WTC11 (cell line): Measurements from ENCODE around the gene FYCO1.

Source experiments
- CBFB ChIP-seq: sonication (generic); formaldehyde crosslinking; IDR thresholded peaks from 2 replicates; pipeline ENCODE4 v1.8.1; 2022; ENCODE audit warnings: mild to moderate bottlenecking, low read depth, missing genetic modification reagents
- CREM ChIP-seq: sonication (generic); formaldehyde crosslinking; IDR thresholded peaks from 2 replicates; pipeline ENCODE4 v1.8.1; 2022; ENCODE audit warnings: mild to moderate bottlenecking, missing genetic modification reagents, moderate library complexity
- IRF2 ChIP-seq: sonication (generic); formaldehyde crosslinking; IDR thresholded peaks from 2 replicates; pipeline ENCODE4 v1.8.0; 2022; ENCODE audit warnings: low read depth, missing genetic modification reagents, borderline replicate concordance
- NR2C2 ChIP-seq: sonication (generic); formaldehyde crosslinking; IDR thresholded peaks from 2 replicates; pipeline ENCODE4 v1.8.0; 2022; ENCODE audit warnings: mild to moderate bottlenecking, missing genetic modification reagents
- SP1 ChIP-seq: sonication (generic); formaldehyde crosslinking; conservative IDR thresholded peaks from 2 replicates; pipeline ENCODE4 v1.8.1; 2022; ENCODE audit warnings: missing genetic modification reagents
- ZNF232 ChIP-seq: sonication (generic); formaldehyde crosslinking; IDR thresholded peaks from 2 replicates; pipeline ENCODE4 v1.8.0; 2022; ENCODE audit warnings: mild to moderate bottlenecking, missing genetic modification reagents
- TF ChIP-seq, protein P1 (sequence below): sonication (generic); formaldehyde crosslinking; IDR thresholded peaks from 2 replicates; pipeline ENCODE4 v1.8.0; 2022; ENCODE audit warnings: mild to moderate bottlenecking, missing genetic modification reagents
- TF ChIP-seq, protein P2 (sequence below): sonication (generic); formaldehyde crosslinking; IDR thresholded peaks from 2 replicates; pipeline ENCODE4 v1.8.0; 2022; ENCODE audit warnings: mild to moderate bottlenecking, missing genetic modification reagents
- TF ChIP-seq, protein P3 (sequence below): sonication (generic); formaldehyde crosslinking; IDR thresholded peaks from 2 replicates; pipeline ENCODE4 v1.8.1; 2023; ENCODE audit warnings: mild to moderate bottlenecking, missing genetic modification reagents, moderate library complexity
- TF ChIP-seq, protein P4 (sequence below): fragments of 200-600 bp; IDR thresholded peaks from 2 replicates; pipeline ENCODE4 v1.8.0; 2022; ENCODE audit warnings: antibody characterized with exemption
- TF ChIP-seq, protein P5 (sequence below): sonication (generic); formaldehyde crosslinking; IDR thresholded peaks from 2 replicates; pipeline ENCODE4 v1.8.1; 2023; ENCODE audit warnings: mild to moderate bottlenecking, moderate library complexity, missing genetic modification reagents
- TF ChIP-seq, protein P6 (sequence below): sonication (generic); formaldehyde crosslinking; conservative IDR thresholded peaks from 2 replicates; pipeline ENCODE4 v1.8.1; 2022; ENCODE audit warnings: mild to moderate bottlenecking, missing genetic modification reagents

DNA sequence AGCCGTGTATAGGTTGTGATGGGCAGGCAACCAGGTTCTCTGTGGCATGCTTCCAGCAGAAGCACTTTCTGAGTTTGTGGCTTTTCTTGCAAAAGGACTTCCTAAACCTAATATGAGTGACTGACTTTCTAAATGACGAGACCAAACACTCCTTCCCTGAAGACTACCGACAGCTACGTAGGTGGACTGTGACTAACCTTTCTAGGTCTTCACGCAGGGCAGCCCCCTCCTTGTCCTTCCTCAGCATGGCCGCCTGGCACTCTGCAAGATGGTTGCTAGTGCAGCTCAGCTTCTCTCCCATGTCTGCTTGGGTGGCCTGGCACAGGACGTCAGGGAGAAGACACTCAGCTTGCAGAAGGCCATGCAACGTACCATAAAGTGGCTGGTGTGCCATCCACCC, 31.5 kb downstream of the FYCO1 start:
- TF ChIP-seq, protein P1, sequence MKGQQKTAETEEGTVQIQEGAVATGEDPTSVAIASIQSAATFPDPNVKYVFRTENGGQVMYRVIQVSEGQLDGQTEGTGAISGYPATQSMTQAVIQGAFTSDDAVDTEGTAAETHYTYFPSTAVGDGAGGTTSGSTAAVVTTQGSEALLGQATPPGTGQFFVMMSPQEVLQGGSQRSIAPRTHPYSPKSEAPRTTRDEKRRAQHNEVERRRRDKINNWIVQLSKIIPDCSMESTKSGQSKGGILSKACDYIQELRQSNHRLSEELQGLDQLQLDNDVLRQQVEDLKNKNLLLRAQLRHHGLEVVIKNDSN (CRISPR knock-in tag) = no peak
- TF ChIP-seq, protein P2, sequence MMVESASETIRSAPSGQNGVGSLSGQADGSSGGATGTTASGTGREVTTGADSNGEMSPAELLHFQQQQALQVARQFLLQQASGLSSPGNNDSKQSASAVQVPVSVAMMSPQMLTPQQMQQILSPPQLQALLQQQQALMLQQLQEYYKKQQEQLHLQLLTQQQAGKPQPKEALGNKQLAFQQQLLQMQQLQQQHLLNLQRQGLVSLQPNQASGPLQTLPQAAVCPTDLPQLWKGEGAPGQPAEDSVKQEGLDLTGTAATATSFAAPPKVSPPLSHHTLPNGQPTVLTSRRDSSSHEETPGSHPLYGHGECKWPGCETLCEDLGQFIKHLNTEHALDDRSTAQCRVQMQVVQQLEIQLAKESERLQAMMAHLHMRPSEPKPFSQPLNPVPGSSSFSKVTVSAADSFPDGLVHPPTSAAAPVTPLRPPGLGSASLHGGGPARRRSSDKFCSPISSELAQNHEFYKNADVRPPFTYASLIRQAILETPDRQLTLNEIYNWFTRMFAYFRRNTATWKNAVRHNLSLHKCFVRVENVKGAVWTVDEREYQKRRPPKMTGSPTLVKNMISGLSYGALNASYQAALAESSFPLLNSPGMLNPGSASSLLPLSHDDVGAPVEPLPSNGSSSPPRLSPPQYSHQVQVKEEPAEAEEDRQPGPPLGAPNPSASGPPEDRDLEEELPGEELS (CRISPR knock-in tag) = no peak
- TF ChIP-seq, protein P3, sequence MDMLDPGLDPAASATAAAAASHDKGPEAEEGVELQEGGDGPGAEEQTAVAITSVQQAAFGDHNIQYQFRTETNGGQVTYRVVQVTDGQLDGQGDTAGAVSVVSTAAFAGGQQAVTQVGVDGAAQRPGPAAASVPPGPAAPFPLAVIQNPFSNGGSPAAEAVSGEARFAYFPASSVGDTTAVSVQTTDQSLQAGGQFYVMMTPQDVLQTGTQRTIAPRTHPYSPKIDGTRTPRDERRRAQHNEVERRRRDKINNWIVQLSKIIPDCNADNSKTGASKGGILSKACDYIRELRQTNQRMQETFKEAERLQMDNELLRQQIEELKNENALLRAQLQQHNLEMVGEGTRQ (CRISPR knock-in tag) = no peak
- TF ChIP-seq, protein P4, sequence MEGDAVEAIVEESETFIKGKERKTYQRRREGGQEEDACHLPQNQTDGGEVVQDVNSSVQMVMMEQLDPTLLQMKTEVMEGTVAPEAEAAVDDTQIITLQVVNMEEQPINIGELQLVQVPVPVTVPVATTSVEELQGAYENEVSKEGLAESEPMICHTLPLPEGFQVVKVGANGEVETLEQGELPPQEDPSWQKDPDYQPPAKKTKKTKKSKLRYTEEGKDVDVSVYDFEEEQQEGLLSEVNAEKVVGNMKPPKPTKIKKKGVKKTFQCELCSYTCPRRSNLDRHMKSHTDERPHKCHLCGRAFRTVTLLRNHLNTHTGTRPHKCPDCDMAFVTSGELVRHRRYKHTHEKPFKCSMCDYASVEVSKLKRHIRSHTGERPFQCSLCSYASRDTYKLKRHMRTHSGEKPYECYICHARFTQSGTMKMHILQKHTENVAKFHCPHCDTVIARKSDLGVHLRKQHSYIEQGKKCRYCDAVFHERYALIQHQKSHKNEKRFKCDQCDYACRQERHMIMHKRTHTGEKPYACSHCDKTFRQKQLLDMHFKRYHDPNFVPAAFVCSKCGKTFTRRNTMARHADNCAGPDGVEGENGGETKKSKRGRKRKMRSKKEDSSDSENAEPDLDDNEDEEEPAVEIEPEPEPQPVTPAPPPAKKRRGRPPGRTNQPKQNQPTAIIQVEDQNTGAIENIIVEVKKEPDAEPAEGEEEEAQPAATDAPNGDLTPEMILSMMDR = no peak
- TF ChIP-seq, protein P5, sequence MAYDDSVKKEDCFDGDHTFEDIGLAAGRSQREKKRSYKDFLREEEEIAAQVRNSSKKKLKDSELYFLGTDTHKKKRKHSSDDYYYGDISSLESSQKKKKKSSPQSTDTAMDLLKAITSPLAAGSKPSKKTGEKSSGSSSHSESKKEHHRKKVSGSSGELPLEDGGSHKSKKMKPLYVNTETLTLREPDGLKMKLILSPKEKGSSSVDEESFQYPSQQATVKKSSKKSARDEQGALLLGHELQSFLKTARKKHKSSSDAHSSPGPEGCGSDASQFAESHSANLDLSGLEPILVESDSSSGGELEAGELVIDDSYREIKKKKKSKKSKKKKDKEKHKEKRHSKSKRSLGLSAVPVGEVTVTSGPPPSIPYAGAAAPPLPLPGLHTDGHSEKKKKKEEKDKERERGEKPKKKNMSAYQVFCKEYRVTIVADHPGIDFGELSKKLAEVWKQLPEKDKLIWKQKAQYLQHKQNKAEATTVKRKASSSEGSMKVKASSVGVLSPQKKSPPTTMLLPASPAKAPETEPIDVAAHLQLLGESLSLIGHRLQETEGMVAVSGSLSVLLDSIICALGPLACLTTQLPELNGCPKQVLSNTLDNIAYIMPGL (CRISPR knock-in tag) = no peak
- TF ChIP-seq SP1 (CRISPR knock-in tag) (no peak), IRF2 (CRISPR knock-in tag) (no peak), CREM (no peak), ZNF232 (CRISPR knock-in tag) (no peak), NR2C2 (no peak), CBFB (no peak)
- TF ChIP-seq, protein P6, sequence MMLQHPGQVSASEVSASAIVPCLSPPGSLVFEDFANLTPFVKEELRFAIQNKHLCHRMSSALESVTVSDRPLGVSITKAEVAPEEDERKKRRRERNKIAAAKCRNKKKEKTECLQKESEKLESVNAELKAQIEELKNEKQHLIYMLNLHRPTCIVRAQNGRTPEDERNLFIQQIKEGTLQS (CRISPR knock-in tag) = no peak
